ENCODE data around the gene RGR. TPM values are rescaled to one million over a fixed set of nuclear protein-coding genes. Genes with fewer than 3 reads are reported as not detected.

The RGR gene
- total RNA-seq, 4 donors from 2014 or later: 1.5 to 3.3 (median 2.8) TPM; not detected in 1

DNA sequence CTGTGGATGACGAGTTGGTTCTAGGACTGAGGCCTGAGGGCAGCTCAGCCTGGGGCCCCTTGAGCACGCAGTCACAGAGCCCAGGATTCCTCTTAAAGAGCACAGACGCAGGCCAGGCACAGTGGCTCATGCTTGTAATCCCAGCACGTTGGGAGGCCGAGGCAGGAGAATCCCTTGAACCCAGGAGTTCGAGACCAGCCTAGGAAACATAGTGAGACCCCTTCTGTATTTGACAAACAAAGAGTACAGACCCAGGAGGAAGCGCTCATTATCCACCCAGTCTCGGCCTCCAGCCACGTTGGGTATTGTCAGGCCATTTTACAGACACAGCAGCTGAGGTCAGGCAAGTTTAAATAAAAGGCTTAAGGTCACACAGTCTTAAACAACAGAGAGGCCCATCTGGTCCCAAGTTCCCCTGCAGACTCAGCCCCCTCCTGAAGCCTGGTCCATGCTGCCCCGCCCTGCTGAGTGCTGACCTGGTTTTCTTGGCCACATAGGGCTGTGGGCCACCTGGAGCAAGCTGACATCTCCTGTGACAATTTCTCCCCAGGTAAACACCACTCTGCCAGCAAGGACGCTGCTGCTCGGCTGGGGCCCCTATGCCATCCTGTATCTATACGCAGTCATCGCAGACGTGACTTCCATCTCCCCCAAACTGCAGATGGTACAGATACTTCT, 12.6 kb downstream of the RGR start:
- DNase-seq (ENCODE audit: low spot score) (no peak), ATAC-seq (ENCODE audit: low FRiP score) (no peak)
- TF ChIP-seq, protein P1, sequence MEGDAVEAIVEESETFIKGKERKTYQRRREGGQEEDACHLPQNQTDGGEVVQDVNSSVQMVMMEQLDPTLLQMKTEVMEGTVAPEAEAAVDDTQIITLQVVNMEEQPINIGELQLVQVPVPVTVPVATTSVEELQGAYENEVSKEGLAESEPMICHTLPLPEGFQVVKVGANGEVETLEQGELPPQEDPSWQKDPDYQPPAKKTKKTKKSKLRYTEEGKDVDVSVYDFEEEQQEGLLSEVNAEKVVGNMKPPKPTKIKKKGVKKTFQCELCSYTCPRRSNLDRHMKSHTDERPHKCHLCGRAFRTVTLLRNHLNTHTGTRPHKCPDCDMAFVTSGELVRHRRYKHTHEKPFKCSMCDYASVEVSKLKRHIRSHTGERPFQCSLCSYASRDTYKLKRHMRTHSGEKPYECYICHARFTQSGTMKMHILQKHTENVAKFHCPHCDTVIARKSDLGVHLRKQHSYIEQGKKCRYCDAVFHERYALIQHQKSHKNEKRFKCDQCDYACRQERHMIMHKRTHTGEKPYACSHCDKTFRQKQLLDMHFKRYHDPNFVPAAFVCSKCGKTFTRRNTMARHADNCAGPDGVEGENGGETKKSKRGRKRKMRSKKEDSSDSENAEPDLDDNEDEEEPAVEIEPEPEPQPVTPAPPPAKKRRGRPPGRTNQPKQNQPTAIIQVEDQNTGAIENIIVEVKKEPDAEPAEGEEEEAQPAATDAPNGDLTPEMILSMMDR (IDR thresholded peaks at IDR 0.05): no peak

DNA sequence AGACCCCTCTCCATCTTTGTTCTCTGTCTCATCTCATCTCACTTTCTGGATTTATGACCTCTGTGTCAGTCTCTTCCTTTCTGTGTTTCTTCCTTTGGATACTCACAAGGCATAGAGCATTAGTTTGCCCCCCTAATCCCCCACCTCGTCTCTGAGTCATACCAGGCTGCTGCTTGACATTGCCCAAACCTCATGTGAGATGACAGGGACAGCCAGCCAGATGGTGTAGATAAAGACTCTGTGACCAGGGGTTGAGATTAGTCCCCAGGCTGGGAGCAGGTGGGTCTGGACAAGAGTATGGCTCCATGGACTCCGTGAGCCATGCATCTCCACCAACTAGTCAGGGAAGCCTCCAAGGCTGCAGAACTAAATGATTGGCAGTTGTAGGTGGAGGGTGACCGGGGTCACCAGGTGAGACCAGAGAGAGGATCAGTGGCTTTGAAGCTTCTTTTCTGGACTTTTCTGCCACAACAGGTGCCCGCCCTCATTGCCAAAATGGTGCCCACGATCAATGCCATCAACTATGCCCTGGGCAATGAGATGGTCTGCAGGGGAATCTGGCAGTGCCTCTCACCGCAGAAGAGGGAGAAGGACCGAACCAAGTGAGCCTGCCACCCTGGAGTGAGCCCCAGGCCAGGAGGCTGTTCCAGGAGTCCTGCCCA, 13.3 kb downstream of the RGR start:
- ATAC-seq (ENCODE audit: low FRiP score): no peak
- TF ChIP-seq, protein P1 (IDR thresholded peaks at IDR 0.05): no peak
- DNase-seq (ENCODE audit: low spot score): no peak

DNA sequence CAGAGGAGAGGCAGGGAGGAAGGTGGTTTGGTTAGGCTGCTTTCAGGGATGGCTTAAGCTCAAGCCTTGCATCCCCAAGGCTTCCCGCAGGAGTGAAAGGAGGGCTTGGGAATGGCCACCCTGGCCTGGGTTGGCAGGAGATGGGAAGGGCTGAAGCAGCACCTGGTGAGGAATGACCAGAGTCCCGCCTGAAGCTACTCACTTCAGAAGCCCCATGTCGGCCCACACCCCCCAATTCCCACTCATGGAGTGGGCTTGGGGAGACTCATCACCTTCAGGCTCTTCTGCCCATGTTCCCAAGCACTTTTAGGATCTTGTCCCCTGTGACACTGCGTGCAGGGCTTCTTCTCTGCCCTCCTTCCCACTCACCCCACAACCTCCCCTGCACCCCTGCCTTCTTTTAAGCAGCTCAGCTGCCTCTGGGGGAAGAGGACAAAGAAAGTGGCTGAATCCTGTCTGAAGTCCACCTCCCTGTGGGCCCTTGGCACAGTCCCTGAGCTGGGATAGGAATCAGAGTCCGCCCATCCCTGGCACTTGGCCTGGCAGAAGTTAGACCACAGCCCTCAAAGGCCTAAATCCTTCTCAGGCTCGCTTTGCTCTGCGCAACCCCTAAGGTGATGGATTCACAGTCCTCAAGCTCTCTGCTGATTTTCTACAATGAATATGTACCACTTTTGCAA, 16.5 kb downstream of the RGR start:
- DNase-seq (ENCODE audit: low spot score) (no peak), ATAC-seq (ENCODE audit: low FRiP score) (no peak)
- TF ChIP-seq, protein P1 (IDR thresholded peaks at IDR 0.05): no peak

DNA sequence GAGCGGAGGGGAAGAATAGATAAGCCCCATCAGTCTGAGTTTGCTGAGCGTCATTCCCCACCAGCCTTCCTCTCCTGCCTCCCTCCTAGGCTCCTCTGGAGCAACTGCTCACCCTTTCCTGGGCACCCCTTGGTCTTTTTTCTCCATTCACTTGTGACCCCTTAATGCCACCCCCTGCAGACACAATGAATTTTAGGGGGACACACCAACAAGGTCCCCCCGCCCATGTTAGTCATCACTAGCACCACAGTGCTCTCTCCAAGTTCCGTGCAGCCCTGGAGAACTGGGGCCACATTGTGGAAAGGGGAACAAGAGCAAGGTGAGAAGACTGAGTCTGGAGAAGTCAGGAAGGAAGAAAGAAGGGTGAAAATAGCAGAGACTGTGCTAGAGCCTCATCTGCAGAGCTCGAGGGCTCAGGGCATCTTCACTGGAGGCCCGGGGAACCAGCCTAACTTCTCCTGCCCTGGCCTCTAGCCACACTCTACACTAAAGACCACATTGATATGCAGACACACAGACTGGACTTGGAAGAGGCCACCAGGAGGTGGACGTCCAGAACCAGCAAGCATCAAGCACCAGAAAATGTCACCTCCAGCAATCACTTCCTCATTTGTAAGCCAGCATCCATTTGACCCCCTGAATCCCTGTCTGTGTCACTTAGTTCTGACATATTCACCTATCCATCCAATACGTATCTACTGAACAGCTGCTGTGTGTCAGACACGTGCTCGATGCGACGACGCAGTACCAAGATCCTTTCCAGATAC, 17.5 kb downstream of the RGR start:
- DNase-seq (ENCODE audit: low spot score): no peak
- no peak for ATAC-seq (ENCODE audit: low FRiP score)
- TF ChIP-seq, protein P1 (IDR thresholded peaks at IDR 0.05): no peak

DNA sequence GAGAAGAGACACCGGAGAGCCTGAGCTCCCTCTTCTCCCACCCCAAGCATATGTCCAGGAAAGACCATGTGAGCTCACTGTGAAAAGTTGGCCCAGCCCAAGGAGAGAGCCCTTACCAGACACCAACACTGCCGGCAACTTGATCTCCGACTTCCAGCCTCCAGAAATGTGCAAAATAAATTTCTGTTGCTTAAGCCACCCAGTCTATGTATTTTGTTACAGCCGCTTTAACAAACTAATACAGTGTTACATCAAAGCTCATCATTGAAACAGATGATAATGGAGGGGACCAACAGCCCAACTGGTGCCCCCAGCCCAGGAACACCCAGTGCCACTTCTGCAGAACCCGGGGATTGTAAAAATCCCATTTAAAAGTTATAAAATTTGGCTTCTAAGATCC, 18.9 kb downstream of the RGR start:
- no peak for DNase-seq (ENCODE audit: low spot score)
- TF ChIP-seq, protein P1 (IDR thresholded peaks at IDR 0.05): no peak
- ATAC-seq (ENCODE audit: low FRiP score): no peak

DNA sequence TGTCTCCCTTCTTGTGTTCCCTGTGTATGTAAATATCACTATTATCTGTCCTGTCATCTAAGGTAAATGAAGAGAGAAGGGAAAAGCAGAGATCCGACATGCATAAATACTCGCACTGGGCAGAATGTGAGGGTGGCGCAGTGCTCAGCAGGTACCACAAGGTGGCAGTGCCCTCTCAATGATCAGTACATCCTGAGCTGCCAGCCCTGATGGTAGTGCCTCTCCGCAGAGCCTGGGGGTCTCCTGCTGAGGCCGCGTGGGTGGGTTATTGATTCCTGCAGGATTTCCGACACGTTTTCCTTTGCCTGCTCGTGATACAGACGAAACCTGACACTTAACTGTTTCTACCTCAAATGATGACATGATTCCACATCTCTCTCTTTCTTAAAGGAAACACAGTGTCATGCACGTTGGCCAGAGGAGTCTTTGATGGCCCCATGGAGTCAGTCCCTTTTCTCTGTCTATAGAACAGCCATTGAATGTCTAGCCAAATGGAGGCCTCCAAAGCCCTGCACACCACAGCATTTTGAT, 19.8 kb downstream of the RGR start:
- peak; percentile 58 for DNase-seq (ENCODE audit: low spot score)
- TF ChIP-seq, protein P1 (IDR thresholded peaks at IDR 0.05): peak in 2 of 3 donors; percentile 20 to 65
- ATAC-seq (ENCODE audit: low FRiP score): peak; percentile 80

Data from omental fat pad (tissue), 4 donors.